Hepatocyte (in vitro differentiated cells): ENCODE data around the gene GMPR.

Source experiments
- CTCF ChIP-seq: fragments of 200-600 bp; sonication (generic); IDR thresholded peaks from 2 replicates; pipeline ENCODE4 v1.5.1; 2016; ENCODE audit warnings: antibody characterized with exemption, mild to moderate bottlenecking; ENCODE audit not compliant: poor library complexity
- EZH2phosphoT487 ChIP-seq: fragments of 200-600 bp; sonication (generic); IDR thresholded peaks from one replicate; pipeline ENCODE4 v1.6.1; 2018; ENCODE audit warnings: antibody characterized with exemption, mild to moderate bottlenecking, low read depth, moderate library complexity; ENCODE audit not compliant: unreplicated experiment, severe bottlenecking

DNA sequence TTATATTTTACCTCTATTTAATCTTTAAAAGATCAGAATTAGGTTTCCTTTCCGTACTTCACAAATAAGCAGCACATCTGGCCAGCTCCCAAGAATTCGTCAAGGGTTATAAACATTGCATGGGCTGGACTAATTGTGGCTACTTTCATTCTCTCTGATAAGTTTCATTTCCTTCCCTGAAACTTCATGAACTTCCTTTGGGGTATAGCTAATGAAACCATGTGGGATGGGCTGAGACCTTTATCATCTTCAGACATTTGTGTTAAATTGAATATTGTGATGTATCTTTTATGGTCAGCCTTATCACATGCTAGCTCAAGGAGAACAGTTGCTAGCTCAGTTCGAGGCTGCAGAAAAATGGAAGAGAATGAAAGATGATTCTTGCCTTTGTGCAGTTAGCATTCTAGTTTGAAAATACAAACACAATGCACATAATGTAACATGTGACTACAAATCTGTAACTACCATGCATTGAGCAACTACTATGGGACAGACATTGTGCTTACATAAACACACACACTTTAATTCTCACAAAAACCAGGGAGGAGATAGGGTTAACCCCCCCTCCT is 1.7 kb upstream of the GMPR start:
- no peak for TF ChIP-seq EZH2phosphoT487
- no peak for TF ChIP-seq CTCF
